ENCODE measurements around the gene CHCHD6.

- TF ChIP-seq CTCF (IDR thresholded peaks at IDR 0.05), result no peak
- no peak for TF ChIP-seq POLR2A (IDR thresholded peaks at IDR 0.05)
- TF ChIP-seq EP300 (IDR thresholded peaks at IDR 0.05), result no peak
Observed at GRCh38 chr3:126980266-126980811, 276.3 kb downstream of the CHCHD6 start.
